ENCODE measurements around the gene VSTM2L. TPM values are rescaled to one million over a fixed set of nuclear protein-coding genes. Genes with fewer than 3 reads are reported as not detected.

Gene VSTM2L
- total RNA-seq, 1 donor from 2014 or later, result not detected

GRCh38 chr20:37940858-37941257 lies 37.9 kb downstream of the VSTM2L start:
- Mint-ChIP-seq H3K36me3 (ENCODE audit: low read depth) (no peaks in the 10 kb centered on the region), H3K27me3 (peaks cover 3% of the 10 kb centered on the region), H3K27ac (no peak overlapping the region), H3K9me3 (peaks cover 2% of the 10 kb centered on the region), H3K4me3 (no peak overlapping the region), H3K4me1 (no peaks in the 10 kb centered on the region)
- TF ChIP-seq CTCF (IDR thresholded peaks at IDR 0.05), result no peak
- intact Hi-C loops (cut with micrococcal nuclease), result no loop called here
- ChIA-PET CTCF (no interaction called here), POLR2A (no interaction called here)
- DNase-seq (no peak), ATAC-seq (ENCODE audit: low read depth) (no peak)

- intact Hi-C loops (cut with micrococcal nuclease), result no loop called here
- ChIA-PET POLR2A (interaction anchor here (0.7 kb wide), 1 partner anchor 303 kb away, joined by 3 read pairs; no protein-coding TSS in a partner anchor), CTCF (no interaction called here)
- H3K4me3 Mint-ChIP-seq, result no peak overlapping the region
- no peaks in the 10 kb centered on the region for H3K4me1 Mint-ChIP-seq
- no peaks in the 10 kb centered on the region for H3K36me3 Mint-ChIP-seq (ENCODE audit: low read depth)
- no peak overlapping the region for H3K27ac Mint-ChIP-seq
- no peak for ATAC-seq (ENCODE audit: low read depth)
- peaks cover 2% of the 10 kb centered on the region for H3K9me3 Mint-ChIP-seq
- H3K27me3 Mint-ChIP-seq, result peaks cover 3% of the 10 kb centered on the region
- DNase-seq, result no peak
- TF ChIP-seq CTCF (IDR thresholded peaks at IDR 0.05), result no peak
These were observed 38.4 kb downstream of the VSTM2L start for GRCh38 chr20:37941332-37941731.

- Mint-ChIP-seq H3K9me3 (peaks cover 2% of the 10 kb centered on the region), H3K36me3 (ENCODE audit: low read depth) (no peaks in the 10 kb centered on the region), H3K4me1 (no peaks in the 10 kb centered on the region), H3K4me3 (no peak overlapping the region), H3K27me3 (peaks cover 3% of the 10 kb centered on the region), H3K27ac (no peak overlapping the region)
- DNase-seq (no peak), ATAC-seq (ENCODE audit: low read depth) (no peak)
- intact Hi-C loops (cut with micrococcal nuclease), result no loop called here
- POLR2A ChIA-PET, result interaction anchor here (0.6 to 0.7 kb wide), 2 partner anchors 160 to 303 kb away, joined by 3 to 4 read pairs; no protein-coding TSS in a partner anchor
- no peak for TF ChIP-seq CTCF (IDR thresholded peaks at IDR 0.05)
- CTCF ChIA-PET, result no interaction called here
These were observed 39.1 kb downstream of the VSTM2L start for GRCh38 chr20:37941992-37942391.

GRCh38 chr20:37943033-37943432 lies 40.1 kb downstream of the VSTM2L start:
- intact Hi-C loops (cut with micrococcal nuclease), result no loop called here
- ATAC-seq (ENCODE audit: low read depth), result no peak

More at GRCh38 chr20:37943033-37943432, 40.1 kb downstream of the VSTM2L start:
- no peak overlapping the region for H3K27ac Mint-ChIP-seq
- H3K4me3 Mint-ChIP-seq, result no peak overlapping the region
- TF ChIP-seq CTCF (IDR thresholded peaks at IDR 0.05), result no peak
- no peak for DNase-seq
- peaks cover 5% of the 10 kb centered on the region for H3K27me3 Mint-ChIP-seq
- CTCF ChIA-PET, result interaction anchor here (1.1 kb wide), 1 partner anchor 9 kb away, joined by 4 read pairs; no protein-coding TSS in a partner anchor
- POLR2A ChIA-PET, result no interaction called here
- peaks cover 6% of the 10 kb centered on the region for H3K9me3 Mint-ChIP-seq
- no peaks in the 10 kb centered on the region for H3K4me1 Mint-ChIP-seq
- no peaks in the 10 kb centered on the region for H3K36me3 Mint-ChIP-seq (ENCODE audit: low read depth)

All from activated B cell treated with CpG ODN at 0.5 μM for 24 hours (primary cell).